Hematopoietic multipotent progenitor cell (in vitro differentiated cells): ENCODE data around the gene IDH2. TPM values are rescaled to one million over a fixed set of nuclear protein-coding genes. Genes with fewer than 3 reads are reported as not detected.

Experiments
- small RNA-seq: library from RNA; depleted of rRNA; stranded (forward); fragments of <200 nt; gene quantifications from one replicate; pipeline ENCODE3, GENCODE V24; 2012
- total RNA-seq: library from RNA; depleted of rRNA; stranded (reverse); fragments of >200 nt; gene quantifications from one replicate; pipeline ENCODE4 v1.2.3, GENCODE V29; 2012

The IDH2 gene
- total RNA-seq, 1 donor: 174 TPM

Small RNA genes within 50 kb of the gene (small RNA-seq; reads per million reads assigned to genes)
- gene RF00066: not detected

Other genes starting within 250 kb of the IDH2 start
- gene AP3S2, start 208.5 kb downstream of the IDH2 start, total RNA-seq: 20.2 TPM
- gene ARPIN, start 189.5 kb downstream of the IDH2 start, total RNA-seq: 2.2 TPM
- gene ZNF710, start 101.1 kb downstream of the IDH2 start, total RNA-seq: 29.1 TPM
- 13.7 TPM for gene SEMA4B, start 98.9 kb upstream of the IDH2 start, total RNA-seq
- 31.0 TPM for gene CIB1, start 131.5 kb upstream of the IDH2 start, total RNA-seq
- gene GDPGP1, start 131.7 kb upstream of the IDH2 start, total RNA-seq: 9.4 TPM
- gene TTLL13, start 147.1 kb upstream of the IDH2 start, total RNA-seq: under 0.01 TPM
- gene NGRN, start 163.2 kb upstream of the IDH2 start, total RNA-seq: 31.0 TPM
- gene ZNF774, start 249.8 kb upstream of the IDH2 start, total RNA-seq: 0.27 TPM